ENCODE results near the gene ZNF385D.

- TF ChIP-seq POLR2A (IDR thresholded peaks at IDR 0.05; ENCODE audit: extremely low read depth, insufficient read length) (no peak), CTCF (IDR thresholded peaks at IDR 0.05; ENCODE audit: low read depth, low read length) (no peak)
Measured at GRCh38 chr3:21613372-21614070, 137.5 kb downstream of the ZNF385D start.

All from NB4 (cell line).